SKM-1 treated with dmso at 0.1 percent for 144 hours (cell line): ENCODE data around the gene TFF1.

Experiments used
- DNase-seq: peaks from one replicate; lab custom pipeline; 2025; ENCODE audit not compliant: unreplicated experiment; lab: John Stamatoyannopoulos, UW

TFF1 gene

DNA sequence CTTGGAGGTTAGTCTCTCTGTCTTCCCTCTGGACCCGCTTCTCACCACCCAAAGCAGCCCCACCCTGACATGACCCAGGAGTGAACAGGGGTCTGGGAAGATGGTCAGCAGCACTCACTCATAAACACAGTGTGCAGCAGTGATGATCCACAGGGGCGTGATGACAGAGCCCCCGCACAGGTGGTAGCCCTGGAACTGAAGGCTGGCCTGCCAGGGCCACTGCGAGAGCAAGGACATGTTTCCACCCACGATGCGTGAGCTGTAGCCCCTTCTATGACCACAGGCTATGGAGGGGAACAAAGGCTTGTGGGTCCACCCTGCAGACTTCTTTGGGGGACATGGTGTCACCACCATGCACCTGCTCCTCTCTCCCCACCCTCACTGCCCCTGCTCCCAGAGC, 16.6 kb upstream of the TFF1 start:
- DNase-seq, result no peak

- peak; percentile 29 for DNase-seq
These were observed 15.1 kb upstream of the TFF1 start for GRCh38 chr21:42381347-42381984.

DNA sequence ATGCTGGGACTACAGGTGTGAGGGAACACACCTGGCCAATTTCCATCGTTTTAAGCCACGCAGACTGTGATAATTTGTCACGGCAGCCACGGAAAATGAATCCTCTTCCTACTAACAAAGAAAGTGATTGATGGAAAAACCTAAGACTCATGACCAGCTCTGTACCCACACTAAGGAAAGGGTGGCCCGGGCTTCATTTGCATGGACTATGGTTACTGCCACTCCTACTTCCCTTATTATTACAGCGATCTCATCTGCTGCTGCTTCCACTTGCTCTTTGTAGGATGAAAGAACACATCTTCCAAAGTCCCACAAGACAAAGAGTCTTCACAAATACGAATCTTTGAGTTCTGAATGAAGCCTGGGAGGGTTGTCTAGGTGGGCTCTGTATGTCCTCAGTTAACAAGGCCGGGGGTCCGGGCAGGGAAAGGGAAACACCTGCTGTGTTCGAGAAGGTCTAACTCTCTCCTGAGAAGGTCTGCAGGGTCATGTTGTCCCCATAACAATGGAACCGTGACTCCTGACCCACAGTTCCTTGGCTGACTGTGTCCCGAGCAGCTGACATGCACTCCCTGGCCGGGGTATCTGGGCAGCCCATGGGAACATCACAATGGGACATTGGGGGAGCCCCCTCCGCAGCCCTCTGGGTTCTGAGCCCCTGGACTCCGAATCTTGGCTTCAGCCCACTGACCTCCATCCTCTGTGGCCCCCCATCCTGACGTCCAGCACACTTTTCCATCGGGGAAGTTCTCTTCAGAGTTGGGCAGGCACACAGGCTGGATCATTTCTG, 13.3 kb upstream of the TFF1 start:
- DNase-seq, result no peak

DNA sequence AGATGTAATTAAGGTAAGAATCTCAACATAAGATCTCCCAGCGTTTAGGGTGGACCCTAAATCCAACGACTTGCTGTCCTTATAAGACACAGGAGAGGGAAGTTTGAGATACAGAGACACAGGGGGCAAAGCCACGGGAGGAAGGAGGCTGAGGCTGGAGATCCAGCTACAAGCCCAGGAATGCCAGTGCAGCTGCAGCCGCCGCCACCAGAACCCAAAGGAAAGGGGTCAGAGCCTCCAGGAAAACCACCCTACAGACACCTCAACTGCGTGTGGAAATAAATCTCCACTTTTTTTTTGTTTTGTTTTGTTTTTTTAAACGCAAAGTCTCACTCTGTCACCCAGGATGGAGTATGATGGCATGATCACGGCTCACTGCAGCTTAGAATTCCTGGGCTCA, 12.1 kb upstream of the TFF1 start:
- no peak for DNase-seq

GRCh38 chr21:42377951-42378340, 11.6 kb upstream of the TFF1 start:
- no peak for DNase-seq

- no peak for DNase-seq
These were observed 11.0 kb upstream of the TFF1 start for GRCh38 chr21:42377211-42377950.

- DNase-seq, result no peak
These were observed 10.1 kb upstream of the TFF1 start for GRCh38 chr21:42376338-42376982.

DNA sequence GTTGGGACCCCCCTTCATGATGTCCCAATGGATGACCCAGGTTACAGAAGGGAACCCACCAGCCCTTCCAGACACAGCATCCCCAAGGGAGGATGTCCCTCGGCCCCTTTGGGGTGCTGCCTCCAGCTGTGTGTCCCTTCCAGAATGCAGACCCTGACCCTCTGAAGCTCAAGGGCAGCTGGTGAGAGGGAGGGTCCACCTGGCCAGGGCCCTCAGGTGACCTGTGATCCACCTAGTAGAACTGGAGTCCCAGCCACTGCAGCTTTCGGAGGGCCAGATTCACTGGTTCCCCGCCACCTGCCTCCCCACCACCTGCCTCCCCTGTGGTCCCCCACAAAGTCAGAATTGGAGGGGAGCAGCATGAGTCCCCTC, 9.6 kb upstream of the TFF1 start:
- DNase-seq, result no peak

- DNase-seq, result no peak
These were observed 9.2 kb upstream of the TFF1 start for GRCh38 chr21:42375506-42375905.

GRCh38 chr21:42374864-42375499, 8.6 kb upstream of the TFF1 start:
- no peak for DNase-seq

DNA sequence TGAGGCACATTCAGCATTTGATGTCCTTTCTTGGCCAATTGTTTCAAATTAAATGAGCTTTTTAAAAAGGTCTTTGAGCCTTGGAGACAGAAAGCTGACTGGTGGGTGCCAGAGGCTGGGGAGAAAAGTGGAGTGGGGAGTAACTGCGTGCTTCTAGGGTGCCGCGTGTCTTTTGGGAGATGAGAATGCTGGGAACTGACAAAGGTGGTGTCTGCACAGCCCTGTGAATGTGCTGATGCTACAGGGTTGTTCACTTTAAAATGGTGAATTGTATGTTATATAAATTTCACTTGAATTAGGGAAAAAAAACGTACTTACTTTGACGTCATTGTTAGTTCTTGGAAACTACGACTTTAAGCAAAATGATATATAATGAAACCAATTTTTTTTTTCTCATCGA, 8.1 kb upstream of the TFF1 start:
- no peak for DNase-seq

GRCh38 chr21:42373908-42374455, 7.6 kb upstream of the TFF1 start:
- DNase-seq, result no peak

GRCh38 chr21:42373196-42373907, 7.0 kb upstream of the TFF1 start:
- DNase-seq, result no peak

DNA sequence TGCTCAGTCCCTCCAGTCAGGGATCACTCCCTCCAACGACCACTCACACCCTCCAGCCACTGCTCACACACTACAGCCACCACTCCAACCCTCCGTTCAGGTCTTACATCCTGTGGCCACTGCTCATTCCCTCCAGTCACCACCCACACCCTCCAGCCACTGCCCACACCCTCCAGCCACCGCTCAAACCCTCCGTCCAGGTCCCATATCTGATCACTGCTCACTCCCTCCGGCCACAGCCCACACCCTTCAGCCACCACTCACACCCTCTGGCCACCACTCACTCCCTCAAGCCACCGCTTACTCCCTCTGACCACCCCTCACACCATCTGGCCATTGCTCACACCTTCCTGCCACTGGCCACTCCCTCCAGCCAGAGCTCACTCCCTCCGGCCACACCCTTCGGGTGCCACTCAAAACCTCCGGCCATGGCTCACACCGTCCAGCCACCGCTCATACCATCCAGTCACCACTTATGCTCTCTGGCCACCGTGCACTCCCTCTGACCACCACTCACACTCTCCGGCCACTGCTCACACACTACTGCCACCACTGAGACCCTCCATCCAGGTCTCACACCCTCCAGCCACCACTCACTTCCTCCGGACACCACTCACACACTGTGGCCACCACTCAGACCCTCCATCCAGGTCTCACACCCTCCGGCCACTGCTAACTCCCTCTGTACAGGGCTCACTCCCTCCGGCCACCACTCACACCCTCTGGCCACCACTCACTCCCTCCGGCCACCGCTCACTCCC, 4.7 kb upstream of the TFF1 start:
- DNase-seq, result no peak

- DNase-seq, result no peak
These were observed 3.5 kb upstream of the TFF1 start for GRCh38 chr21:42369821-42370220.

GRCh38 chr21:42367367-42368165, 1.2 kb upstream of the TFF1 start:
- no peak for DNase-seq

DNA sequence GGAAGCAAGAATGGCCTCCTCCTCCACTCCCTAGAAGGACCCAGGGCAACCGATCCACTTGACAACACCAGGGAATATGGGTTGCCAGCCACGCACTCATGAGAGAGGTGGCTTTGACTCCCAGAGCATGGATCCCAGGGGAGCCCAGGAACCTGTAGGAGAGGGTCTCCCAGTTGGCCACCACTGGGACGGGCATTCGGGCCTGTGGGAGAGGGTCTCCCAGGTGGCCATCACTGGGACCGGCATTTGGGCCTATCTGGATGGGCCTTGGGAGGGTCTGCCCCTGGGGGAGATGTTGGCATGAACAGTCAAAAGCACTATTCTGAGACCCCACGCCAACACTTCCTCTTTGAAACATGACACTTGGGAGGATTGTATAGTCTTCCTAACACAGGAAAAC, 565 bp downstream of the TFF1 start:
- no peak for DNase-seq

GRCh38 chr21:42364304-42364865, 1.9 kb downstream of the TFF1 start:
- peak; percentile 56 for DNase-seq
